Measurements from ENCODE around the gene TGFB1.

- TF ChIP-seq GLIS3 (CRISPR knock-in tag; IDR thresholded peaks at IDR 0.05) (no peak; the same call in 1 of the 2 replicates), ZNF8 (CRISPR knock-in tag; IDR thresholded peaks at IDR 0.05) (no peak), ZNF565 (CRISPR knock-in tag; conservative IDR thresholded peaks at IDR 0.05; ENCODE audit: low read depth) (no peak), PPARA (CRISPR knock-in tag; IDR thresholded peaks at IDR 0.05; ENCODE audit: borderline replicate concordance) (no peak), RARB (CRISPR knock-in tag; IDR thresholded peaks at IDR 0.05) (no peak), ZNF70 (CRISPR knock-in tag; IDR thresholded peaks at IDR 0.05) (no peak), TOX (CRISPR knock-in tag; IDR thresholded peaks at IDR 0.05; ENCODE audit: borderline replicate concordance) (no peak)
- TF ChIP-seq, protein P1, sequence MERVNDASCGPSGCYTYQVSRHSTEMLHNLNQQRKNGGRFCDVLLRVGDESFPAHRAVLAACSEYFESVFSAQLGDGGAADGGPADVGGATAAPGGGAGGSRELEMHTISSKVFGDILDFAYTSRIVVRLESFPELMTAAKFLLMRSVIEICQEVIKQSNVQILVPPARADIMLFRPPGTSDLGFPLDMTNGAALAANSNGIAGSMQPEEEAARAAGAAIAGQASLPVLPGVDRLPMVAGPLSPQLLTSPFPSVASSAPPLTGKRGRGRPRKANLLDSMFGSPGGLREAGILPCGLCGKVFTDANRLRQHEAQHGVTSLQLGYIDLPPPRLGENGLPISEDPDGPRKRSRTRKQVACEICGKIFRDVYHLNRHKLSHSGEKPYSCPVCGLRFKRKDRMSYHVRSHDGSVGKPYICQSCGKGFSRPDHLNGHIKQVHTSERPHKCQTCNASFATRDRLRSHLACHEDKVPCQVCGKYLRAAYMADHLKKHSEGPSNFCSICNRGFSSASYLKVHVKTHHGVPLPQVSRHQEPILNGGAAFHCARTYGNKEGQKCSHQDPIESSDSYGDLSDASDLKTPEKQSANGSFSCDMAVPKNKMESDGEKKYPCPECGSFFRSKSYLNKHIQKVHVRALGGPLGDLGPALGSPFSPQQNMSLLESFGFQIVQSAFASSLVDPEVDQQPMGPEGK (CRISPR knock-in tag; IDR thresholded peaks at IDR 0.05; ENCODE audit: borderline replicate concordance): no peak; the same call in 1 of the 2 replicates
These were observed 28.6 kb downstream of the TGFB1 start for GRCh38 chr19:41324921-41325639.
